Naive B cell (primary cell): ENCODE measurements around the gene HMX1. TPM values are rescaled to one million over a fixed set of nuclear protein-coding genes. Genes with fewer than 3 reads are reported as not detected.

Experiments
- ATAC-seq, 2 donors: fragments of 150-1000 bp; cut with Tn5 transposase; 2 replicates each; pipeline ENCODE4 v1.10.0; 2021; ENCODE audit warnings: low read depth in 2 of 2, mild to moderate bottlenecking in 2 of 2, moderate library complexity in 2 of 2
- DNase-seq: peaks from one replicate; pipeline ENCODE4 v3.0.0; 2022
- H3K27ac Mint-ChIP-seq, 6 donors: one replicate each; pipeline ENCODE4 v1.8.0; 2020 to 2022; ENCODE audit warnings: mild to moderate bottlenecking in 6 of 6, mixed read lengths in 6 of 6, moderate library complexity in 5 of 6, inconsistent platforms in 2 of 6
- H3K27me3 Mint-ChIP-seq, 3 donors: one replicate each; pipeline ENCODE4 v1.8.0; 2021 to 2022; ENCODE audit warnings: mixed read lengths in 3 of 3, mild to moderate bottlenecking in 1 of 3
- H3K36me3 Mint-ChIP-seq, 2 donors: one replicate each; pipeline ENCODE4 v1.8.0; 2020 to 2022; ENCODE audit warnings: mixed read lengths in 2 of 2, inconsistent platforms in 1 of 2, mild to moderate bottlenecking in 1 of 2
- H3K4me1 Mint-ChIP-seq, 3 donors: one replicate each; pipeline ENCODE4 v1.8.0; 2020 to 2022; ENCODE audit warnings: mixed read lengths in 3 of 3, inconsistent platforms in 1 of 3, mild to moderate bottlenecking in 1 of 3, moderate library complexity in 1 of 3
- H3K4me3 Mint-ChIP-seq, 8 donors: one replicate each; pipeline ENCODE4 v1.8.0; 2020 to 2022; ENCODE audit warnings: mild to moderate bottlenecking in 8 of 8, mixed read lengths in 8 of 8, moderate library complexity in 8 of 8, inconsistent platforms in 2 of 8
- H3K9me3 Mint-ChIP-seq, 7 donors: one replicate each; pipeline ENCODE4 v1.8.0; 2020 to 2022; ENCODE audit warnings: mixed read lengths in 7 of 7, mild to moderate bottlenecking in 5 of 7, inconsistent platforms in 2 of 7, moderate library complexity in 1 of 7
- polyA plus RNA-seq, 6 donors: library from polyadenylated mRNA; unstranded; fragments of 300-500 nt; fragmentation: Illumina TruSeq; gene quantifications; one replicate each; pipeline ENCODE4 v1.2.3, GENCODE V29; 2021; ENCODE audit warnings: low read depth in 6 of 6

Gene HMX1
- polyA plus RNA-seq, 6 donors from 2014 or later, result not detected

DNA sequence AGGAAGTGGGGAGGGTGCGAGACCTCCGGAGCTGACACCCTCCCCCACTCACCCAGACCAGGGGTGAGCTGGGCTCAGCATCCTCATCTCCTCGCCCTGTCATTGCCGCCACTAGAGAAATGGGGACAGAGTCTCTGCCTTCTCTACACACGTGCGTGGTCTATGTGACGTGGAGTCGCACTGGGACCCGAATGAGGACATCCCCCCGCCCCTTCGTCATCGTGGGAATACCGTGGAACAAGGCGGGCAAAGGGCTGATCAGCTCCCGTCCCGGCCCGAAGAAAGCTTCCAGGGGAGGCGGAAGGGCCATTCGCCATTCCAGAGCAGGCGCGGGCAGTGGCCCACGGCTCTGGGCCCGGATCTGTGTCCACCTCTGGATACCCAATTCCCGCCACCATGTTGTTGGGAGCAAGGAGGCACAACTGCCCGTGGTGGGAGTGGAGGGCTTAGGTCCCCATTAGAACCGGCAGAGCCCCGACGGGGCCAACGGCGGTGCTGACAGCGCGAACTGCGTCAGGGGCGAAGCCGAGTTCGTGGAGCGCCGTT lies 12.0 kb downstream of the HMX1 start:
- Mint-ChIP-seq H3K27ac (peak overlapping the region in 1 of 6 donors; percentile 12), H3K4me3 (peak overlapping the region in 1 of 8 donors; percentile 44), H3K9me3 (peaks cover 0 to 4% (median 0%) of the 10 kb centered on the region in 7 donors), H3K27me3 (peaks cover 31 to 74% (median 58%) of the 10 kb centered on the region in 3 donors), H3K36me3 (peaks cover 0 to 18% of the 10 kb centered on the region in 2 donors), H3K4me1 (peaks cover 5 to 18% (median 6%) of the 10 kb centered on the region in 3 donors)
- ATAC-seq (no peak), DNase-seq (no peak)

DNA sequence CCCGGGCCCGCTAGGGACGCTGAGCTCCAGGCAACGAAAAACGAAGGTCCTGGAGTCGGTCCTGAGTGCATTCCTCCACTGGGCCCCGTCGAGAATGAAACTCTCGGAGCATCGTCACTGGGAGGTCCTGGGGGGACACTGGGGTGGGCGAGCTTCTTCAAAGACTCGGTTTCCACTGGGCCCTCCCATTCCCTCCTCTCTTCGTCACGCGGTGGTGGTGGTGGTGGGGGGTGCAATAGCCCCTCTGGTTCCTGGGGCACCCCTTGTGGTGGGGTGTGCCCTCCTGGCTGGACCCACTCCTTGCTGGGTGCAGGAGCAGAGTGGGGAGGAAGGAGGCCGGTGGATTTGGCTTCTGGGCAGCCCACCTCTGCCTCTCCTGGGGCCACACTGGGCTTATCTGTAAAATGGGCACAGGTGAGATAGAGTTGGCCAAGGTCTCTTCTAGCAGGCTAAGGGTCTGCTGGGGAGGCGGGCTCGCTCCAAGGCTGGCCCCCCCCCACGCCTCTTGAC lies 12.9 kb downstream of the HMX1 start:
- Mint-ChIP-seq H3K27me3 (peaks cover 34 to 70% (median 55%) of the 10 kb centered on the region in 3 donors), H3K36me3 (peaks cover 0 to 18% of the 10 kb centered on the region in 2 donors), H3K27ac (no peak overlapping the region), H3K4me3 (no peak overlapping the region), H3K9me3 (peaks cover 0 to 5% (median 0%) of the 10 kb centered on the region in 7 donors), H3K4me1 (peaks cover 5 to 18% (median 6%) of the 10 kb centered on the region in 3 donors)
- ATAC-seq (no peak), DNase-seq (no peak)

DNA sequence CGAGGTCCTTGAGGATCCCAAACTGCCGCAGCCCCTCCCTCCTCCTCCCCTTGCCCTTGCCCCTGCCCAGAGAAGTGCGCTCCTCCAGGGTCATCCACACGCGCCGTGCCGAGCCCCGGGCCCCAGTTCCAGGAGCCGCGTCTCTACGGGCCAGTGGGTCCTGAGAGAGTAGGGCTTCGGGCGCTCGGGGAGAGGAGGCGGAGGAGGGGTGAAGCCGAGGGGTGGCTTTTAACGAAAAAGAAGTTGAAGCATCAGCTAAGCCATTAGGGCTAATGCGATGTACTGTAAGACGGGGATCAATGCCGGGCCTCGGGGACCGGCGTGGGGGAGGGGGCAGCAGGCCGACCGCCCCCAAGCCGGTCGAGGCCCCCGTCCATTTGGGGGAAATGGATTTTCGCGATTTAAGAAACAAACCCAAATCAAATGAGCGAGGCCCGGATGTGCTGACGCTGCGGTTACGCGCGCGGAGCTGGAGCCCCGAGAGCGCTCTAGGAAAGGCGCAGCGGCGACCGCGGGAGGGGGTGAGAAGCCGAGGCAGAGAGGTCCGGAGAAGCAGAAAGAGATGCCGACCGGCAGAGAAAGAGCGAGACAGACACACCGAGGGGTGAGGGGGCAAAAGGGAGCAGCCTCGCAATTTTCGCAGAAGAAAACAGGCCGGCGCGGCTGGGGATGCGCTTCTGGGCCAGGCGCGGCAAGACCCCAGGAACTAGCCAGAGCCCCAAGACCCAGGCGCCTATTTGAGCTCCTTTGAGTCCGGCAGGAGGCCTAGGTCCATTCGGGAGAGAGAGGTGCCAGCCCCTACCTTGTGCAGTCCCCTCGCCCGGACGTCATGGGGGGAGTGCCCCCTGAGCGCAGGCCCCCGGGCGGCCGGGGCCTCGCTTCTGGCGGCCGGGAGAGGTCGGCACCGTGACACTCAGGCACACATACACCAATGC lies 13.6 kb downstream of the HMX1 start:
- Mint-ChIP-seq H3K4me1 (peaks cover 5 to 18% (median 6%) of the 10 kb centered on the region in 3 donors), H3K27me3 (peaks cover 34 to 73% (median 52%) of the 10 kb centered on the region in 3 donors), H3K4me3 (peak overlapping the region in 2 of 8 donors; percentile 20 to 38), H3K27ac (no peak overlapping the region), H3K36me3 (peaks cover 0 to 18% of the 10 kb centered on the region in 2 donors), H3K9me3 (peaks cover 0 to 8% (median 0%) of the 10 kb centered on the region in 7 donors)
- ATAC-seq (no peak), DNase-seq (no peak)

DNA sequence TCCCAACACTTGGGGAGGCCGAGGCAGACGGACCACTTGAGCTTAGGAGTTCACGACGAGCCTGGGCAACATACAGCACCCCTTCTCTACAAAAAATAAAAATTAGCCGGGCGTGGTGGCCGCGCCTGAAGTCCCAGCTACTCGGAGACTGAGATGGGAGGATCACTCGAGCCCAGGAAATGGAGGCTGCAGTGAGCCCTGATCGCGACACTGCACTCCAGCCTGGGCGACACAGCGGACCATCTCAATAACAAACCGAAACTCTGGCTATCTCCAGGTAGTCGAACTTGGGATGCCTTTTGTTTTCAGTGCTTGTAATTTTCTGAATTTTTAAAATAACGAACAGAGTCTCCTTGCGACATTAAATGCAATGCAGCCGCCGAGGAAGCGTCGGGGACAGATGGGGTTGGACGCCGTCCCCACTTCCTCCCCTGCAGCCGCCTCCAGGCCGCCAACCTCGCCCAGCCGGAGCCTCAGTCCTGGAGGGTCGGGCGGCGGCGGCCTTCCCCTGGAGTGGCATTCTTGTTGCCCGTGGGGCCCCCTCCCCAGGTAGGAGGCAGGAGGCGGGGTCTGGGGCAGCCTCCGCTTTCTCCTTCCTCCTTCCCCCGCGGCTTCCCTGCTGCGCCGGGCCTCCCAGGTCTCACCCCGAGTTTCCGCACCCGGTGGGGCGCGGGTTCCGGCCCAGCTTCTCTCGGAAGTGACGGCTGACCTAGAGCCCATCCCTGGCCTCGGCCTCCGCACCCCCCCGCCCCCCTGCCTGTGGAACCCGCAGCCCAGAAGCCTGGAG lies 14.6 kb downstream of the HMX1 start:
- DNase-seq (no peak), ATAC-seq (no peak)
- Mint-ChIP-seq H3K9me3 (peaks cover 0 to 13% (median 4%) of the 10 kb centered on the region in 7 donors), H3K4me1 (peaks cover 5 to 18% (median 6%) of the 10 kb centered on the region in 3 donors), H3K4me3 (peak overlapping the region in 1 of 8 donors; percentile 33), H3K27me3 (peaks cover 27 to 72% (median 45%) of the 10 kb centered on the region in 3 donors), H3K36me3 (peaks cover 0 to 18% of the 10 kb centered on the region in 2 donors), H3K27ac (peak overlapping the region in 1 of 6 donors; percentile 24)

DNA sequence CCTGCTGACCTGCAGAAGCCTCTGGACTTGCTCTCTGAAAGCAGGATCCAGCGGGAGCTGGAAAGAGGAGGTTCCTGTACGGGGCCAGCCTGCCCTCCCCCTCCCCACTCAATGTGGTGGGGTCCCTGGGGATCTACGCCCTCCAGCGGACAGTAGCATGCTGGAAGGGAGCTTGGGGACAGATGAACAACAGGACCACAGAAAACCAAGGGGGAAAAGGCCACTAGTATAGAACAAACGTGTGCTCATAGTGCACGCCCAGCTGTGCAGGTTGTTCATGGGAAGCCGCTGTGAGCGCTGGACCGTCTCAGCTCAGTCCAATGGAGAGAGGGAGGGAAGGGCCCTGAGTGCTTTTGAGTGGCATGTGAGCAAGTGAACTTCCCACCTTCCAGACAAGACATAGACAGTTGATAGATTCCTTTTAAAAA lies 15.8 kb downstream of the HMX1 start:
- ATAC-seq (no peak), DNase-seq (no peak)
- Mint-ChIP-seq H3K4me1 (peaks cover 5 to 18% (median 6%) of the 10 kb centered on the region in 3 donors), H3K27ac (peak overlapping the region in 1 of 6 donors; percentile 10), H3K36me3 (peaks cover 0 to 18% of the 10 kb centered on the region in 2 donors), H3K27me3 (peaks cover 26 to 68% (median 45%) of the 10 kb centered on the region in 3 donors), H3K4me3 (peak overlapping the region in 4 of 8 donors; percentile 24 to 54 (median 43)), H3K9me3 (peaks cover 0 to 13% (median 4%) of the 10 kb centered on the region in 7 donors)

DNA sequence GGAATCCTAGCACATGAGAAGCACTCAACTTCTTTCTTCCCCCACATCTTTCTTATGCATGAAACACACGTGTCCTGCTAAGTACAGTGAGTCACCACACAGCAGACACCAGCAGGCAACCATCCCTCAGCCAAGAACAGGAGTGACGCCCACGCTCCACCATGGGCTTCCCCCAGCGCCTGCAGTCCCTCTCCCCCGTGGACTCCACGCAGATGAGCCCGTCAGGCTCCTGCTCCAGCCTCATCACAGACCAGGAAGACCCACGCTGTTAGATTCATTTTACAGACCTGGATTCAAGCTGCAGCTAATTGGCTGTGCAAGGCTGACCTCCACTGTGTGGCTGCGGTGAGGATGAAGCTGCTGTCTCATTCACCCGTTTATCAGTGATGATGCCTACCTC lies 16.7 kb downstream of the HMX1 start:
- no peak for ATAC-seq
- peaks cover 0 to 13% (median 4%) of the 10 kb centered on the region in 7 donors for H3K9me3 Mint-ChIP-seq
- H3K27ac Mint-ChIP-seq, result no peak overlapping the region
- no peak for DNase-seq
- peaks cover 26 to 69% (median 41%) of the 10 kb centered on the region in 3 donors for H3K27me3 Mint-ChIP-seq
- H3K36me3 Mint-ChIP-seq, result peaks cover 0 to 18% of the 10 kb centered on the region in 2 donors
- peak overlapping the region in 2 of 8 donors; percentile 8 to 23 for H3K4me3 Mint-ChIP-seq
- H3K4me1 Mint-ChIP-seq, result peaks cover 5 to 18% (median 6%) of the 10 kb centered on the region in 3 donors

DNA sequence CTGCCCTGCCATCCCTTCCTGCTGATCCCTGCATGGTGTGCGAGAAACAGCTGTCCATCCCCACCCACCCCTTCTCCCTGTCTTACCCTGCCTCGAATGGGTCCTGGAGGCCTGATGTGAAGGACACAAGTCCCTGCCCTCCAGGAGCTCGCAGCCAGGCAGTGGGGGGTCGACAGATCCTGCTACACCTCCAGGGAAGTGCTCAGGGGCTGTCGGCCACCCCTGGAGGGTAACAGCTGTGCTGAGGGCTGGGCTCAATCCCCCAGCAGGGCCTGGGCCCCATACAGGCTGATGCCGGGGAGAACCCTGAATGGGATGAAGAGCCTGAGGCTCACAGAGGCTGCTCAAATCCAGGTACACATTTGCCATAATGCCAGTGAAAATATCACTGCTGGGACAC lies 17.6 kb downstream of the HMX1 start:
- Mint-ChIP-seq H3K4me1 (peaks cover 5 to 14% (median 6%) of the 10 kb centered on the region in 3 donors), H3K27ac (no peak overlapping the region), H3K9me3 (peaks cover 0 to 13% (median 4%) of the 10 kb centered on the region in 7 donors), H3K27me3 (peaks cover 26 to 61% (median 34%) of the 10 kb centered on the region in 3 donors), H3K36me3 (peaks cover 0 to 18% of the 10 kb centered on the region in 2 donors), H3K4me3 (no peak overlapping the region)
- no peak for DNase-seq
- no peak for ATAC-seq

DNA sequence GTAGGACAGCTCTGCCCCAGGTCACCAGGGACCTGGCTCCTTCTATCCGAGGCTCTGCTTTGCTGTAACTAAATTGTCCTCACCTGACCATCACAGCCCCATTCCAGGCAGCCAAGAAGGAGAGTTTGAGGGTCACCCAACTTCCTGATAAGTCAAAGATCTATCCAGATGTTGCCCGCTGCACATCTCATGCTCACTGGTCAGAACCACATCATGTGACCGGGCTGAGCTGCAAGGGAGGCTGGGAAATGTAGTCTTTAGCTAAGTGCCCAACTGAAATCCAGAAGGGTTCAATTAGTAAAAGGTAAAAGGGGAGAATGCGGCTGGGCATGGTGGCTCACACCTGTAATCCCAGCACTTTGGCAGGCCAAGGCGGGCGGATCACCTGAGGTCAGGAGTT lies 18.4 kb downstream of the HMX1 start:
- Mint-ChIP-seq H3K27me3 (peaks cover 32 to 62% (median 34%) of the 10 kb centered on the region in 3 donors), H3K36me3 (peaks cover 0 to 18% of the 10 kb centered on the region in 2 donors)

DNA sequence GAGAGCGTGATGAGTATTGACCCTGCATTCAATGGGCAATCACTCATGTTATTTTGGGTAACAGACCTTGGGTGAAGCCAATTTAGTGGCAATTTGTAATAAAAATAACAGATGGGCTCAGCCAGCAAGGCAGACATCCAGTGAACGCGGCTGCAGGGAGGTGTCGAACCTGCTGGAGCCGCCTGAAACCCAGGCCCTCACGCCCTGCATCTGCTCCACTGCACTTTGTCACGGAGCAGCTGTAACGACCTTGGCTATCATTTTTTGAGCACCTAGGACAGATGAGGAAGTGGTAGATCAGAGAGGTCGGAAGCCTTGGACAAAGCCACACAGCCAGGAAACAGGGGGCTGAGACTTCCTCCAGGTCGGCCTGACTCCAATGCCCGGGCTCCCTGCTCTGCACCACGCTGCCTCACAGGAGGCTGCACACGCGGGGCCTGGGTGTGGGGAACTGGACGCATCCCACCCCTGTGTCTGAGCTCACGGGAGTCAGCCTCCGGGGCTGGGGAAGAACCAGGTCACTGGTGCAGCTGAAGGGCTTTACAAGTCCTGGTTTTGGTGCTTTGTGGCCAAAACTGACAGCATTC lies 19.4 kb downstream of the HMX1 start:
- H3K27me3 Mint-ChIP-seq, result peaks cover 29 to 56% (median 34%) of the 10 kb centered on the region in 3 donors
- H3K27ac Mint-ChIP-seq, result no peak overlapping the region
- H3K36me3 Mint-ChIP-seq, result peaks cover 0 to 18% of the 10 kb centered on the region in 2 donors
- ATAC-seq, result no peak
- H3K9me3 Mint-ChIP-seq, result peaks cover 0 to 13% (median 4%) of the 10 kb centered on the region in 7 donors
- peaks cover 0 to 11% (median 6%) of the 10 kb centered on the region in 3 donors for H3K4me1 Mint-ChIP-seq
- H3K4me3 Mint-ChIP-seq, result no peak overlapping the region
- DNase-seq, result no peak

More for the DNA sequence above, 18.4 kb downstream of the HMX1 start:
- H3K4me1 Mint-ChIP-seq, result peaks cover 4 to 11% (median 6%) of the 10 kb centered on the region in 3 donors
- peaks cover 0 to 13% (median 4%) of the 10 kb centered on the region in 7 donors for H3K9me3 Mint-ChIP-seq
- no peak for ATAC-seq
- H3K27ac Mint-ChIP-seq, result no peak overlapping the region
- H3K4me3 Mint-ChIP-seq, result no peak overlapping the region
- no peak for DNase-seq

DNA sequence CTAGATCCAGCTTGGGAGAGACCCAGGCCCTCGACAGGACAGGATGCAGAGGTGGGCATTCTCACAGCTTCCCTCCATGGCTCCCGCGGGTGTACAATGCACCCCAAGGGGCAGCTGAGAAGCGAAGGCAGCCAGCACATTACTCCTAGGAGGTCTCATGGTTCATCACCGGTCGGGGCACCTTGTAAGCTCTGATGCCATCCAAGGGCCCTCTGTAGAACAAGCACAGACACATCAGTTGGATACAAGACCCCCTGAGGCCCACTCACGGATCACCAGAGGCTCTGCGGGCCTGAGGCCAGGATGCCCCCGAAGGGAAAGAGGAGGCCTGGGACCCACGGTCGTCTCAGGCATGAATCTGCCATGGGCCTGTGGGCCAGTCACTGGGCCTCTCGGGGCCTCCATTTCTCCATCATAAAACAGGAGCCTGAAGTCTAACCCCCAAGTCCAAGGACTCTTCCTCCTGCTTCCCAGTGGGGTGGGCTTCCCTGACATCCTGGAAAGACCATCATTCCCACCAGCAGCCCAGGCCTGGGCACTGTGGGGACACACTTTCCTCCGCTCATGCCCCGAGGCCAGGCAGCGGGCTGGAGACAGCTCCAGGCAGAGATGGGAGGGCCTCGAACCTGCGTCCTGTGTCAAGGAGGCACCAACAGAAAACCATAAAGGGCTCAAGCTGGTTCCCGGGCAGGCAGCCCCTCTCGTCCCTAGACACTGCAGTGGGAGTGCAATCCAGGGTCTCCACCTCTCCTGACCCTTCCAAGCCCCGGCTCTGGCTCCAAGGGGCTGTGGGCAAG lies 20.1 kb downstream of the HMX1 start:
- Mint-ChIP-seq H3K4me3 (no peak overlapping the region), H3K4me1 (peaks cover 0 to 7% (median 6%) of the 10 kb centered on the region in 3 donors), H3K27me3 (peaks cover 24 to 52% (median 31%) of the 10 kb centered on the region in 3 donors), H3K9me3 (peaks cover 0 to 13% (median 4%) of the 10 kb centered on the region in 7 donors), H3K36me3 (peaks cover 0 to 17% of the 10 kb centered on the region in 2 donors), H3K27ac (no peak overlapping the region)
- ATAC-seq (no peak), DNase-seq (no peak)

DNA sequence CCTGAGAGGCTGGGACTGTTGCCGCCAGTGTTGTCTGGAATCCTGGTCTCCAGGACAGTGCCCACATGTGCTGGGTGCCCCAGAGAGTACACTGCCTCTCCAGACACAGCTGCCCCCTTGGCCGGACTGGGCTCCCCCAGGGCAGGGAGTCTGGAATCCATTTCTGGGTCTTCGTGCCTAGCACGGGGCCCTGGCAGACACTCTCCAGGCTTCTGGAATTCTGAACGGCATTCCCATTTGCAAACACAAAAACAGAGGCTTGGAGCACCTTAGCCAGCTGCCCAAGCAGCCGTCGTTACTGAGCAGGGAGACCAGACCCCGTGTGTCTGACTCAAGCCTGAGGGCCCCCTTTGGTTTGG lies 20.8 kb downstream of the HMX1 start:
- H3K4me1 Mint-ChIP-seq, result peaks cover 0 to under 1% (median 0%) of the 10 kb centered on the region in 3 donors
- DNase-seq (no peak), ATAC-seq (no peak)
- H3K27me3 Mint-ChIP-seq, result peaks cover 17 to 44% (median 24%) of the 10 kb centered on the region in 3 donors
- H3K27ac Mint-ChIP-seq, result no peak overlapping the region
- H3K4me3 Mint-ChIP-seq, result no peak overlapping the region
- peaks cover 0 to 13% (median 4%) of the 10 kb centered on the region in 7 donors for H3K9me3 Mint-ChIP-seq
- H3K36me3 Mint-ChIP-seq, result peaks cover 0 to 10% of the 10 kb centered on the region in 2 donors
